Measurements from ENCODE around the gene EPRS1.
A peak's percentile ranks its signal among the peaks of the same experiment; 100 is the strongest.
"Not testable (repeated sequence)": the region's sequence is repeated elsewhere in the genome, so short reads cannot be mapped to it uniquely, and the experiment has no call there.

EPRS1 gene

DNA sequence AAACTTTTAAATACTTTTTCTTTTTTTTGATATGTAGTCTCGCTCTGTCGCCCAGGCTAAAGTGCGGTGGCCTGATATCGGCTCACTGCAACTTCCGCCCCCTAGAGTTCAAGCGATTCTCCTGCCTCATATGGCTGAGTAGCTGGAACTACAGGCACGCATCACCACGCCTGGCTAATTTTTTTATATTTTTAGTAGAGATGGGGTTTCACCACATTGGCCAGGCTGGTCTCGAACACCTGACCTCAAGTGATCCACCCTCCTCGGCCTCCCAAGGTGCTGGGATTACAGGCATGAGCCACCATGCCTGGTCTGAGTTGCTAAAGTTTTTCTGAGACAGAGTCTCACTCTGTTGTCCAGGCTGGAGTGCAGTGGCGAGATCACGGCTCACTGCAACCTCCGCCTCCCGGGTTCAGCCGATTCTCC is 40.0 kb upstream of the EPRS1 start:
- not testable (repeated sequence) for H3K4me3 ChIP-seq (ENCODE audit: low read length); DNase-seq (ENCODE audit: low read depth)
- peak; percentile 16 for TF ChIP-seq CTCF (conservative IDR thresholded peaks at IDR 0.05; ENCODE audit: low read depth, low read length)

- DNase-seq (ENCODE audit: low read depth), result no peak
- no peak overlapping the region for H3K4me3 ChIP-seq (ENCODE audit: low read length)
- no peak for TF ChIP-seq CTCF (conservative IDR thresholded peaks at IDR 0.05; ENCODE audit: low read depth, low read length)
Measured at GRCh38 chr1:220084460-220084859, 38.2 kb upstream of the EPRS1 start.

DNA sequence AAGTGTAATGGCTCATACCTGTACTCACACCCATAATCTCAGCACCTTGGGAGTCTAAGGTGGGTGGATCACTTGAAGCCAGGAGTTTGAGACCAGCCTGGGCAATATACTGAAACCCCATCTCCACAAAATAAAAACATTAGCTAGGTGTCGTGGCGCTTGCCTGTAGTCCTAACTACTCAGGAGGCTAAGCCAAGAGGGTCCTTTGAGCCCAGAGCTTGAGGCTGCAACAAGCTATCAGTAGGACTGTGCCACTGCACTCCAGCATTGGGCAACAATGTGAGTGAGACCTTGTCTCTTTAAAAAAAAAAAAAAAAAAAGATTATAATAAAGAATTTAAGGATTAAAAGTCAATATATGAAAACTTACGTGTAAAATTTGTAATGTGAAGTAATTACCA is 31.6 kb upstream of the EPRS1 start:
- no peak for DNase-seq (ENCODE audit: low read depth)
- no peak overlapping the region for H3K4me3 ChIP-seq (ENCODE audit: low read length)
- TF ChIP-seq CTCF (conservative IDR thresholded peaks at IDR 0.05; ENCODE audit: low read depth, low read length), result no peak

GRCh38 chr1:220076861-220077762 is 30.8 kb upstream of the EPRS1 start:
- no peak for DNase-seq (ENCODE audit: low read depth)
- no peak for TF ChIP-seq CTCF (conservative IDR thresholded peaks at IDR 0.05; ENCODE audit: low read depth, low read length)

DNA sequence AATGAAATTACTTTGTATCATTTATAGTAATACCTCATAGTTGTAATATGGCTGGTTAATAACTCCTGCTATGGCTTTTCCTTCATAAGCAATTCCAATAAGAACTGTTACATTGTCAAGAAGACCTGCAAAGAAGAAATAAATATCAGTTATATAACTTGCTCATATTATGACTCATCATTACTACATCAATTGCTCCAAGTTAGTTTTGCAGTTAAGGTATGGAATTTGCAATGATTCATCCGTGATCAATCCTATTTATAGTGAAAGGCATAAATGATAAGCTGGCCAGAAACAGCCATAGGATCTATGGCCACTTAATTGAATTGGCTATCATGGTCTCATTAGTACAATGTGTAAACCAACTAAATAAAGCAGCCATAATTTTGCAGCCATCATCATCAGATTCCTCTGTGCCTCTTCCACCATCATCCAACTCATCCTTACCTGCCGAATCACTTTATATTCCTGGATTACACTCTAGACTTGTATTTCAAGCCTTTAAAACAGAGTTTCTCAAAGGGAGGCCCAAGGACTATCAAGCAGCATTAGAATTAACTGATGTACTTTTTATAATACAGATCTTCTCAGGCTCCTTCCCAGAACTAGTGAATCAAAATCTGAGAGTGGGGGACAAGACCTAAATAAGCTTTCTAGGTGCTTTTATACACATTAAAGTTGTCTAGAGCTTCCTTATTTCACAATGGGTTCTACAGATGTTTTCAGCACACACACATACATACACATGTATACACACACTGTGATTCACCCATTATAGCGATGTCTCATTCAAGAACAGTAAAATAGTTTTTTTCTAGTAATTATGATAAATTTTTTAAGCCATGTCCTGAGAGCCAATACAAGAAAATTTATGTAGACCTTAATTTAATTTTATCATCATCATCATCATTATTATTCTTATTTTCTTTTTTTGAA is 21.2 kb upstream of the EPRS1 start:
- no peak for TF ChIP-seq CTCF (conservative IDR thresholded peaks at IDR 0.05; ENCODE audit: low read depth, low read length)
- H3K4me3 ChIP-seq (ENCODE audit: low read length), result no peak overlapping the region
- no peak for DNase-seq (ENCODE audit: low read depth)

More at GRCh38 chr1:220076861-220077762, 30.8 kb upstream of the EPRS1 start:
- no peak overlapping the region for H3K4me3 ChIP-seq (ENCODE audit: low read length)

- no peak for DNase-seq (ENCODE audit: low read depth)
- no peak for TF ChIP-seq CTCF (conservative IDR thresholded peaks at IDR 0.05; ENCODE audit: low read depth, low read length)
- no peak overlapping the region for H3K4me3 ChIP-seq (ENCODE audit: low read length)
Measured at GRCh38 chr1:220062629-220063028, 16.3 kb upstream of the EPRS1 start.

All from retinal pigment epithelial cell (primary cell).